ENCODE results near the gene TMEM87B. TPM values are rescaled to one million over a fixed set of nuclear protein-coding genes. Genes with fewer than 3 reads are reported as not detected.

TMEM87B gene
- total and polyA plus RNA-seq, 10 donors = 10.4 to 39.9 (median 32.9) TPM

DNA sequence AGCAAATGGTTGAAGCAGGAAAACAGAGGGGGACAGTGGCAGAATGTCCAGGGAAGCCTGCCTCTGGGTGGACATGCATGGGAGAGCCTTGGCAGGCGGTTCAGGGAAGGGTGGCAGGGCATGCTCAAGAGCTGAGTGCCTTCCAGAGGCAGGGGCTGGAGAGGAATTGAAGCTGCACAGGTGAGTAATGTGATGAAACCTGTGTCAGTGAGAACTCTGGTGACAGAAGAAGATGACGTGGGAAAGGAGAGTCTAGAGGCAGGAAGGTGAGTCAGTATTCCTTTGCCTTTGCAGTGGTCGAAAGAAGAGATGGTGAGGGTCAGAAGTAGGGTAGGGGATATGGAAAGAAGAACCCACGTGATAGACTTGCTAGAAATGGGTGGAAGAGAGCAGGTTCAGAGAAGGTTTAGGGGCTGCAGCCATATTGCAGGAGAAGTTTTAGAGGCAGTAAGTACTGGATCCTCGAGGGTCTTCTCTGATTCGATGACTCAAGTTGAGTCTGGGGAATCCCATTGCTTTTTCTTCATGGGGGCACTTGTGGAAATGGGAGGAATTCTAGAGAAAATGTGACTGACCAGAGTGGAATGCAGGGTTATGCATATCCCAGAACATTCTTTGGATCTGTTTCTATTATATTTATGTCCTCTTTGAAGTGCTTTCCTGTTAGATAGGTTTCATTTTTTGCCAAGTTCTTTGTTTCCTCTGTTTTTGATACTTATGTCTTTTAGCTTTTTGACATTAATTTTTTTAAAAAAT lies 37.4 kb downstream of the TMEM87B start:
- intact Hi-C loops (cut with DNase I; ENCODE audit: low total_unique reads) = no loop called here
- no peak for DNase-seq

GRCh38 chr2:112093216-112093615 lies 38.1 kb downstream of the TMEM87B start:
- Histone ChIP-seq H3K9me3 (no peaks in the 10 kb centered on the region), H3K27me3 (replicated peaks in 1 of 7) (no peaks in the 10 kb centered on the region), H3K4me3 (no peak overlapping the region), H3K4me1 (peaks cover 10 to 30% (median 13%) of the 10 kb centered on the region in 6 donors), H3K27ac (peak overlapping the region in 6 of 8 donors; percentile 10 to 54 (median 25)), H3K36me3 (peaks cover 0 to 95% (median 56%) of the 10 kb centered on the region in 6 donors)
- intact Hi-C loops (cut with DNase I; ENCODE audit: low total_unique reads) = no loop called here
- WGBS, 5 donors = 73 to 86% (median 79%) methylated on average over 1 of the region's 1 CpG
- no peak for DNase-seq
- no peak for TF ChIP-seq POLR2A (IDR thresholded peaks at IDR 0.05)
- no peak for TF ChIP-seq POLR2AphosphoS5 (IDR thresholded peaks at IDR 0.05)
- TF ChIP-seq, protein P1, sequence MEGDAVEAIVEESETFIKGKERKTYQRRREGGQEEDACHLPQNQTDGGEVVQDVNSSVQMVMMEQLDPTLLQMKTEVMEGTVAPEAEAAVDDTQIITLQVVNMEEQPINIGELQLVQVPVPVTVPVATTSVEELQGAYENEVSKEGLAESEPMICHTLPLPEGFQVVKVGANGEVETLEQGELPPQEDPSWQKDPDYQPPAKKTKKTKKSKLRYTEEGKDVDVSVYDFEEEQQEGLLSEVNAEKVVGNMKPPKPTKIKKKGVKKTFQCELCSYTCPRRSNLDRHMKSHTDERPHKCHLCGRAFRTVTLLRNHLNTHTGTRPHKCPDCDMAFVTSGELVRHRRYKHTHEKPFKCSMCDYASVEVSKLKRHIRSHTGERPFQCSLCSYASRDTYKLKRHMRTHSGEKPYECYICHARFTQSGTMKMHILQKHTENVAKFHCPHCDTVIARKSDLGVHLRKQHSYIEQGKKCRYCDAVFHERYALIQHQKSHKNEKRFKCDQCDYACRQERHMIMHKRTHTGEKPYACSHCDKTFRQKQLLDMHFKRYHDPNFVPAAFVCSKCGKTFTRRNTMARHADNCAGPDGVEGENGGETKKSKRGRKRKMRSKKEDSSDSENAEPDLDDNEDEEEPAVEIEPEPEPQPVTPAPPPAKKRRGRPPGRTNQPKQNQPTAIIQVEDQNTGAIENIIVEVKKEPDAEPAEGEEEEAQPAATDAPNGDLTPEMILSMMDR (IDR thresholded peaks at IDR 0.05 in 8 of 11, conservative IDR thresholded peaks at IDR 0.05 in 3 of 11) = no peak

More for the DNA sequence above, 37.4 kb downstream of the TMEM87B start:
- Histone ChIP-seq H3K4me3 (no peak overlapping the region), H3K9me3 (no peaks in the 10 kb centered on the region), H3K27ac (peak overlapping the region in 7 of 8 donors; percentile 8 to 54 (median 19)), H3K27me3 (replicated peaks in 1 of 7) (no peaks in the 10 kb centered on the region), H3K36me3 (peaks cover 3 to 95% (median 55%) of the 10 kb centered on the region in 6 donors), H3K4me1 (peaks cover 10 to 37% (median 16%) of the 10 kb centered on the region in 6 donors)
- TF ChIP-seq POLR2AphosphoS5 (IDR thresholded peaks at IDR 0.05) = no peak
- 85 to 93% (median 89%) methylated on average over 6 of the region's 6 CpGs for WGBS, 5 donors

GRCh38 chr2:112095681-112096080 lies 40.6 kb downstream of the TMEM87B start:
- TF ChIP-seq POLR2A (IDR thresholded peaks at IDR 0.05) = no peak
- TF ChIP-seq, protein P1 (IDR thresholded peaks at IDR 0.05 in 8 of 11, conservative IDR thresholded peaks at IDR 0.05 in 3 of 11) = no peak
- TF ChIP-seq POLR2AphosphoS5 (IDR thresholded peaks at IDR 0.05) = no peak
- Histone ChIP-seq H3K36me3 (peaks cover 0 to 95% (median 55%) of the 10 kb centered on the region in 6 donors), H3K27ac (no peak overlapping the region), H3K4me1 (peaks cover 10 to 30% (median 13%) of the 10 kb centered on the region in 6 donors), H3K9me3 (no peaks in the 10 kb centered on the region), H3K27me3 (replicated peaks in 1 of 7) (no peaks in the 10 kb centered on the region), H3K4me3 (no peak overlapping the region)
- WGBS, 5 donors = 80 to 91% (median 87%) methylated on average over 1 of the region's 1 CpG
- DNase-seq = no peak
- intact Hi-C loops (cut with DNase I; ENCODE audit: low total_unique reads) = no loop called here

- Histone ChIP-seq H3K27ac (no peak overlapping the region), H3K27me3 (replicated peaks in 1 of 7) (no peaks in the 10 kb centered on the region), H3K36me3 (peaks cover 0 to 95% (median 54%) of the 10 kb centered on the region in 6 donors), H3K9me3 (no peaks in the 10 kb centered on the region), H3K4me1 (peaks cover 10 to 30% (median 13%) of the 10 kb centered on the region in 6 donors), H3K4me3 (no peak overlapping the region)
- intact Hi-C loops (cut with DNase I; ENCODE audit: low total_unique reads) = no loop called here
- WGBS, 5 donors = 83 to 97% (median 89%) methylated on average over 10 of the region's 10 CpGs
- TF ChIP-seq, protein P1 (IDR thresholded peaks at IDR 0.05 in 8 of 11, conservative IDR thresholded peaks at IDR 0.05 in 3 of 11) = no peak
- no peak for TF ChIP-seq POLR2A (IDR thresholded peaks at IDR 0.05)
- no peak for TF ChIP-seq POLR2AphosphoS5 (IDR thresholded peaks at IDR 0.05)
- DNase-seq = no peak
These were observed 41.0 kb downstream of the TMEM87B start for GRCh38 chr2:112096098-112096497.
